Measurements from ENCODE around the gene TRIM2.
A peak's percentile ranks its signal among the peaks of the same experiment; 100 is the strongest.

TRIM2 gene

DNA sequence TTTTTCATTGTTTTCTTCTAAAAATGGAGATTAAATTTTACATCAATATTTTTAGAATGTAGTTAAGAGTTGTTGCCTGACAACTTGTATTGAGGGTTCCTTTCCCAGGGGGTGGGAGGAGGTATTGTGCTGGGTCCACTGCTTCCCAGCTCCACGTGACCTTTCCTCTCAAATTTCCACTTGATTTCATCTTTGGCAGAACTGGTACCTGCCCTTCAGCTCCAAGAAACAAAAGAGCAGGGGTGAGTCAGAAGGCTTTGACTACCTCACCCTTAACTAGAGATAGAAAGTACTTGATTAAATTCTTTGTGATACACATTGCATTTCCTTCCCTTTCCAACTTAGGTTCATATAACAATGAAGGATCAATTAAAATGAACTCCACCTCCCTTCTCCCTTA is 19.7 kb downstream of the TRIM2 start:
- DNase-seq, result no peak

DNA sequence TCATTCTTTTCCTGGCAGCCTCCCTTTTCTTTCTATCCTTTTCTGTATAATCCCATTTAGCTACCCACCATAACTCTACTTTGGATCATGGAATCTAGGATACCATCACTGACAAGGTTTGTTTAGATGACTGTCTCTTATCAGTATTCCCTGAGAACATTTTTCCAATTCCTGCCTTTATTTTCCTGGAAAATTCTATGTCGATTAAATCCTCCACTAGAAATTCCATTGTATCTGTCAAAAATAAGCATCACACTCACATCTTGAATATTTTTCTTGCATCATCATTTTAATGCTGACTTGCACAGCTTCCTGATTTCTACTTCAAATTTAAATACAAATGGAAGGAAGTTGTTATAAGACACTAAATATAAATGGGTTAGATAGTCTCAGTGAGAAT is 20.2 kb downstream of the TRIM2 start:
- DNase-seq, result no peak

DNA sequence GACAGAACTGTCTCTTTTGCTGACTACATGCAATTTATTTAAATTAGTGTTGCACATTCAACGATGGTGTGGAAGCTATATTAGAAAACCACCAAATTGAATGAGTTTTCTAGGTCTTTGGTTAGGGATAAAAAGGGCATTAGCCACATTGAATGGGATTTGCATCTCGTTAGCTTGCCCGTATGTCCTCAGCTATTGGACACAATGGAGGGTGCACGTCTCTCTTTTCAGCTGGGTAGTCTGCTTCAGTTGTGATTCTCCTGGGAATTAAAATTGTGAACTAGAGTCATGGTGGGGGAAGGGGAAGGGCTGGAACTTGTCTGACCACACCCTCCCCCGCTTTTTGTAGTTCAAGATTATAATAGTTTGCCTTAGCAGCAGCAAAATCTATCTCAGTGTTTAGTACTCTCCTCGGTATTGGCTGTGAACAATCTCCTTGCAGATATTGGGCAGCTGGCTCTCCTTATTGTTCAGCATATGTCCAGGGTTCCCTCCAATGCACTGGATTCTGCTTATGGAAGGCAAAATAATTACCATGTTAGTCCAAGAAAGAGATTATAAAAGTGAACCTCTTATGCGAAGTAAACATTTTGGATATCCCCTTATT is 23.3 kb downstream of the TRIM2 start:
- DNase-seq, result no peak

- DNase-seq, result no peak
Observed at GRCh38 chr4:153228512-153229140, 24.4 kb downstream of the TRIM2 start.

GRCh38 chr4:153229545-153229944 is 25.3 kb downstream of the TRIM2 start:
- DNase-seq, result no peak

GRCh38 chr4:153232768-153233167 is 28.5 kb downstream of the TRIM2 start:
- DNase-seq, result no peak

- DNase-seq, result no peak
Observed at GRCh38 chr4:153233761-153234371, 29.6 kb downstream of the TRIM2 start.

- DNase-seq, result no peak
Observed at GRCh38 chr4:153234885-153235284, 30.6 kb downstream of the TRIM2 start.

DNA sequence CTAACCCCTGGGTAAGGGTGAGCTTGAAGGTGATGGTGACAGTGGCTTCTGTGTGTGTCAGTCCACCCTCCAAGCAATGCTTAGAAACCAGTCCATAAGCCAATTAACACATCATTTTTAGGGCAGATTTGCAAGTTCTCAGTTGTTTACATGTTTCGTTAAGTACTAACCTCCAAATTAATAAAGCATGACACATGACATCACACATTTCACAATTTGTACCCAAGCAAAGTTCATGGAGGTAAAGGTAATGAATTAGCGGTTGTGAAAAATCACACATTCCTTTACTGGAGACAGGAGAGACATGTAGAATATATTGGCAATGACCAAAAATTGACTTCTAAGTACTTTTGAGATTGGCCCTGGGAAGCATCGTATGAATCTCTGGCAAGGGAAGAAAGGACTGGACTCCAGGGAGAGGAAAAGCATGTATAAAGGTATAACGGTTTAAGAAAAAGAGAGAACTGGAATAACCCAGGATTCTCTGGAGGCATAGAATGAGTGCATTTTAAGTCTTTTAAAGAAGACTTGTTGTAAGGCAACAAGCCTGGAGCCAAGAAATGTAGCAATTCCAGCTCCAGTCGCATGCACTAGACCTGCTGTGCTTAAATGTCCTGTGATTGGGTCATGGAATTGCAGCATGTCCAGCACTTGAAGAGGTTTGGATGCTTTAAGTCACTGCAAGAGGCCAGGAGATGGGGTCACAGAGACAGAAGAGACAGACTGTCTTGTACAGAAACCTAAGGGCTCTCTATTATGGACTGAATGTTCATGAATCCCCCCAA is 34.1 kb downstream of the TRIM2 start:
- DNase-seq, result no peak

DNA sequence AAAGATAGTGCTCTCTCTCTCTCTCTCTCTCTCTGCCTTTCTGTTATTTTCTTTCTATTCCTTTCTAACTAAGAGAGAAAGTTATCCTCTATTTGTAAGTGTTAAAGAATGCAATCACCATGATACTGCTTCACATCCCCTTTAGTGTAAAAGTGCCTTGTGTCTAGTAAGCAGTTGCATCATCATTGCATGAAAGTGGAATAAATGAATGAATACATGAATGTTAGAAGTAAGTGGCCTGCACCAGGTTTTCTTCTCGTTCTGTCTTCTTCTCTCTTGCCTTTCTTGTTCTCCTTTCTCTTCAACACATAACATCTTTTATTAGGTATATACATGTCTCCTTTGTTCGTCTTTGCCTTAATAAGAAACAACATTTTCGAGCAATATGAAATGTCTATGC is 35.2 kb downstream of the TRIM2 start:
- DNase-seq, result no peak

GRCh38 chr4:153241295-153241694 is 37.1 kb downstream of the TRIM2 start:
- DNase-seq, result no peak

- no peak for DNase-seq
Observed at GRCh38 chr4:153241970-153242838, 38.0 kb downstream of the TRIM2 start.

GRCh38 chr4:153242839-153243324 is 38.6 kb downstream of the TRIM2 start:
- no peak for DNase-seq

GRCh38 chr4:153243468-153243867 is 39.2 kb downstream of the TRIM2 start:
- no peak for DNase-seq

DNA sequence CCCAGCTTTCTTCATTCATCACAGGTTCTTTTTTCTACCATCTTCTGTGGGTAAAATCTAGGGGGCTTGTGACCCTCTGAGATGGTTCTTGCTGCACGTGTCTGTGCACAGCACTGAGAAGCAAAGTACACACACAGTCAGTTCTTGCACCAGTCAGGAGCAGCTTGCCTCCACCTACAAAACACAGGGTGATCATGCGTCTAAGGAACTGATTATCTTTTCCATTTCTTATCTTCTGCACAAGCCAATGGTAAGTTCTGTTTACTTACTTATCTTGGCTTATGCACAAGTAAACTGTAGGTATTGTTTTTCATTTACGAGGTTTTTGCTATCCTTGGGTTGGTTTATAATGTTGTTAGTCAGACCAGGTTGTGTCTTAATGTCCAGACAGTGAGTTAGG is 40.7 kb downstream of the TRIM2 start:
- no peak for DNase-seq

DNA sequence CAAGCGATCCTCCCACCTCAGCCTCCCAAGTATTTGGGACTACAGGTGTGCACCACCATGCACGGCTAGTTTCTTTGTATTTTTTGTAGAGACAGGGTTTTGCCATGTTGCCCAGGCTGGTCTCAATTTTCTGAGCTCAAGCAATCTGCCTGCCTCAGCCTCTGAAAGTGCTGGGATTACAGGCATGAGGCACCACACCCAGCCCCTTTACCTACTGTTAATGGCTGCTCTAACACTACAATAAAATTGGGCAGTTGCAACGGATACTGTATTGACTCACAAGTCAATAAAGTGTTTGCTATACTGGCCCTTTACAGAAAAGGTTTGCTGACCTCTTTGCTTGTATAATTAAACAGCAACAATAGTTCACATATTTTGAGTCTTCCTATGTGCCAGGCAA is 41.5 kb downstream of the TRIM2 start:
- no peak for DNase-seq

DNA sequence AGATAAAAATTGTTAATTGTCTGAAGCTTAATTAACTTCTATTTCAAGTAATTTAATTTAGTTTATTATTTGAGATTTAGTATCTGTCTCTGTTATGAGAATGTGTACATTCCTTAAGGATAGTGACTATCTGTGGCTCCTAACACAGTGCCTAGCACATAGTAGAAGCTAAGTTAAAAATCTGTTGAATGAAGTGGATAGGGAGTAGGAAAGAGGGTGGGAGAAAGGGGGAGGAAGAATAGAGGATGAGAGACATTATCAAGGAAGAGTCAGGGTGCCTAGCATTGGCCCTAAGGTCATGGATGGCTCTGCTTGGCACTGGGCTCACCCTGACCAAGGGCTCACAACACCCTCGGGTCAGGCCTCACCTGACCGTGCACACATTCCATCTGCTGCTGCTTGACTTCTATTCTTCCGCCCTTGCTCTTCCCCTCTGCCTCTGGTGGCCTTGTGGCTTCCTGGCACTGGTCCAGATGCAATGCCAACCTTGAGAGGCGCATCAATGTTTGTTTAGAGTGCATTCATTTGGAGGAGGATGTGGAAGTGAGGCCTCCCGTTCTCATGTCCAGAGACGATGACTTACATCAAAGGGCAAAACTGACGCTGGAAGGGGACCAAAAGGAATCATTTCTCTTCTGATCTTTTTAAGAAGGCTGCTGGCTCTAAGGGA is 42.3 kb downstream of the TRIM2 start:
- DNase-seq, result no peak

DNA sequence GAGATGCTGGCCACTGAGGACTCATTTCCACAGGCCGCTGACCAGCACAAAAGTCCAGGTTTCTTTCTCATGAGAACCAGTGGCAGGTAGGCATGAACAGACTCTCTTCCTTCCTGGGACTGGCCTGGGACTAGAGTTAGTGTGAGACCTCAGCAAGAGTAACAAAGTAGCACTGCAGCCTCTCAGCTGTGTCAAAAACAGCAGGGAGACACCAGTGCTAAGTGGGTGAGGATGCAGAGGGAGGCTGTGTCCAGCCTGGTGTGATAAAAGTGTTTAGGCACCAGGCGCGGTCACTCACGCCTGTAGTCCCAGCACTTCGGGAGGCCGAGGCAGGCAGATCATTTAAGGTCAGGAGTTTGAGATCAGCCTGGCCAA is 42.9 kb downstream of the TRIM2 start:
- DNase-seq, result no peak

DNA sequence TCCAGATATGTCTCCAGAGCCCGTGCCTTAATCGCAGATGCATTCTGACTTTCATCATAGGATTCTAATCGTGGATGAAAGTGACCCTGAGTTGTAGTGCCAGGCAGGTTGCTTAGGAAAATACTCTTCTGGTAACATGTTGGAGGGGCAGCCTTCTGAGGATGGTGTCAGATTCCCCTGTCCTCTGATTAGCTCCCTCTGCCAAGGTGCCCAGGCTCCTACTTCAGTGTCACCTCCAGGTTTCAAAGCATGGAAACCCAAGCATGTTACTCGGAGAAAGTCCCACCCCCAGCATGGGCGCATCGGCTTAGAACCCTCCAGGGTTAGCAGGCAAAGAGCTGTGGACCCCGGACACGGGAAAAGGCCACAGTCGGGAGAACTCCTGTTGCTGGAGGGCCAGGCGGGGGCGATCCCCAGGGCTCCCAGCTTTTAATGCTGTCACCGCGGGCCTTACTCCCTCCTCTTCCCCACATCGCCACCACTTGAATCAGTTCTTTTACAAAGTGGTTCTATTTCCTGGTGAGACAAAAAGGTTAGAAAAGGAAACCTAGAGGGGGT is 44.5 kb downstream of the TRIM2 start:
- no peak for DNase-seq

DNA sequence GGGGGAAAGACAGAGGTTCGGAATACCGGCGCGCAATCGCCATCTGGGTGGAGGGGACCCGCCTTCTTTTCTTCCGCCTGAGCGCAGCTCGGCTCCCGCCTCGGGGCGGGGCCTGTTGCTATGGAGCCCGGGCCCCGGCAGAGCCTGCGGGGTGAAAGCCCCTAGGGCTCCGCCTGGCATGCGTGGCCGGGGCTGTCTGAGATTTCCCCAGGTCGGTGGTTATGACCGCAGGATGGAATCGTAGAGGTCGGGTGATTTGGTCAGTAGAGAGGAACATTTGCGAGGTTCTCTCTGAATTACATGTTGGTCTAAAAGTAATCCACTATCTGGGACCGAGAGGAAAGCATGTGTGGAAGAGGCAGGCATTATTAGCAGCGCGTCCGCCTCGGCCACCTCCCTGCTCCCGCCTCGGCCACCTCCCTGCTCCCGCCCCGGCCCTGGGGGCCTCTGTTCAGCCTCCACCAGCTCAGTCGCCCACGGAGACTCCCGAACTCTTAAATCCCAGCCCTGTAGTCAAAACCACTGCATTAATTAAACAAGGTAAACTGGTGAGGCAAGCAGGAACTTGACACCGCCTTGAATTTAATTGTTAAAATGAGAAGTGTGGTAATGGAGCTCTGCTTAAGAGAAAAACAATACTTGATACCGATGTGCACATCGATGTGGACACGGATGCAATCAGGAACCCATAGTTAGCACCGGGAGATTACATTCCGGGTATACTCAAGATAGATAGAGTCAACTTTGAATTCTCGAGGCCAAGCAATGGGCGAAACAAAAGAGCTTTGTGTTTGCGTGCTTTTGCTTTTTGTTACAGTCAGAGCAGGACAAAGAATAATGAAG is 45.2 kb downstream of the TRIM2 start:
- peak; percentile 58 for DNase-seq

GRCh38 chr4:153252122-153252521 is 47.9 kb downstream of the TRIM2 start:
- DNase-seq, result no peak
